ENCODE results near the gene MT1H. TPM values are rescaled to one million over a fixed set of nuclear protein-coding genes. Genes with fewer than 3 reads are reported as not detected.

Gene MT1H
- total and polyA plus RNA-seq, 2 of the 13 experiments (the other 11 are each of a cell fraction or from before 2014, with no cell fraction given): 0.60 TPM; not detected in 1

GRCh38 chr16:56625140-56625942, 44.3 kb upstream of the MT1H start, which contains the start of gene MT1E (continued):
- 0 out of 2 replicates have a peak, but pooled peaks have one; percentile 16 for TF ChIP-seq ZNF530 (CRISPR knock-in tag; IDR thresholded peaks at IDR 0.05; ENCODE audit: low read depth)
- no peak for TF ChIP-seq DNMT1 (CRISPR knock-in tag; IDR thresholded peaks at IDR 0.05)
- TF ChIP-seq RBM39 (IDR thresholded peaks at IDR 0.05; ENCODE audit: low read depth, low read length, poor library complexity, severe bottlenecking): no peak
- TF ChIP-seq MEF2D (CRISPR knock-in tag; IDR thresholded peaks at IDR 0.05): peak; percentile 15; the same call in 1 of the 2 replicates
- peak; percentile 56; the same call in 1 of the 2 replicates for TF ChIP-seq ZMYM2 (CRISPR knock-in tag; IDR thresholded peaks at IDR 0.05)
- TF ChIP-seq PHF5A (CRISPR knock-in tag; IDR thresholded peaks at IDR 0.05; ENCODE audit: low read depth, unreplicated experiment): no peak
- TF ChIP-seq NFAT5 (CRISPR knock-in tag; IDR thresholded peaks at IDR 0.05): no peak
- no peak for TF ChIP-seq RARG (CRISPR knock-in tag; IDR thresholded peaks at IDR 0.05; ENCODE audit: low read depth)
- TF ChIP-seq TFDP2 (CRISPR knock-in tag; IDR thresholded peaks at IDR 0.05): no peak
- TF ChIP-seq SNAPC4 (CRISPR knock-in tag; IDR thresholded peaks at IDR 0.05): no peak
- 0 out of 2 replicates have a peak, but pooled peaks have one; percentile 10 for TF ChIP-seq ZNF619 (CRISPR knock-in tag; IDR thresholded peaks at IDR 0.05)
- no peak for TF ChIP-seq MEIS1 (CRISPR knock-in tag; IDR thresholded peaks at IDR 0.05; ENCODE audit: borderline replicate concordance)
- TF ChIP-seq KLF12 (CRISPR knock-in tag; IDR thresholded peaks at IDR 0.05; ENCODE audit: borderline replicate concordance): no peak; the same call in 1 of the 2 replicates
- TF ChIP-seq FOXO4 (CRISPR knock-in tag; conservative IDR thresholded peaks at IDR 0.05): no peak
- TF ChIP-seq KLF15 (CRISPR knock-in tag; IDR thresholded peaks at IDR 0.05; ENCODE audit: borderline replicate concordance): no peak

Data from HepG2 (cell line).